Measurements from ENCODE around the gene CNIH4.
"Not testable (repeated sequence)": the region's sequence is repeated elsewhere in the genome, so short reads cannot be mapped to it uniquely, and the experiment has no call there.

CNIH4 gene

DNA sequence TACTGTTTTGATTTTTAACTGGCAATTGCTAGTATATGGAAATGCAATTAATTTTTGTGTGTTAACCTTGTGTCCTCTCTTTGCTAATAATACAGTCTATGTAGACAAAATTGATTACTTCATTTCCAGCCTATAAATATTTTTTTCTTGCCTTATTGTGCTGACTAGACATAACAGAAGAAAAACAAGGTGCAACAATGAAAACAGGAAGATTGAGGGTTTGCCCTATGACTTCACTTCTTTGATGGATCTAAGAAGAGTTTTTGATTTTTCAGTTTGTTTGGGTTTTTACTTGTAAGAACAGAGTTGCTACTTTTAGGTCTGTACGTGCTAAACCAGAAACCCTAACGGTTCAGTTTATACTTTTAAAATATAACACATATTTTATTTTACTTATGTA, 8.5 kb upstream of the CNIH4 start:
- DNase-seq (ENCODE audit: low spot score): no peak

GRCh38 chr1:224349716-224350115, 7.0 kb upstream of the CNIH4 start:
- not testable (repeated sequence) for DNase-seq (ENCODE audit: low spot score)

DNA sequence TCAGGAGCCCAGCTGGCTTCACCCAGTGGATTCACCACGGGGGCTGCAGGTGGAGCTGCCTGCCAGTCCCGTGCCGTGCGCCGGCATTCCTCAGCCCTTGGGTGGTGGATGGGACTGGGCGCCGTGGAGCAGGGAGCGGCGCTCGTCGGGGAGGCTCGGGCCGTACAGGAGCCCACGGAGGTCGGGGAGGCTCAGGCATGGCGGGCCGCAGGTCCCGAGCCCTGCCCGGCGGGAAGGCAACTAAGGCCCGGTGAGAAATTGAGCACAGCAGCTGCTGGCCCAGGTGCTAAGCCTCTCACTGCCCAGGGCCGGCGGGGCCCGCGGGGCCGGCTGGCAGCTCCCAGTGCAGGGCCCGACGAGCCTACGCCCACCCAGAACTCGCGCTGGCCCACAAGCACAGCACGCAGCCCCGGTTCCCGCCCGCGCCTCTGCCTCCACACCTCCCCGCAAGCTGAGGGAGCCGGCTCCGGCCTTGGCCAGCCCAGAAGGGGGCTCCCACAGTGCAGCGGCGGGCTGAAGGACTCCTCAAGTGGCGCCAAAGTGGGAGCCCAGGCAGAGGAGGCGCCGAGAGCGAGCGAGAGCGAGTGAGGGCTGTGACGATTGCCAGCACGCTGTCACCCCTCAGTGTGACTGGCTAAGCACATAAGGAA, 4.1 kb upstream of the CNIH4 start:
- DNase-seq (ENCODE audit: low spot score): not testable (repeated sequence)

DNA sequence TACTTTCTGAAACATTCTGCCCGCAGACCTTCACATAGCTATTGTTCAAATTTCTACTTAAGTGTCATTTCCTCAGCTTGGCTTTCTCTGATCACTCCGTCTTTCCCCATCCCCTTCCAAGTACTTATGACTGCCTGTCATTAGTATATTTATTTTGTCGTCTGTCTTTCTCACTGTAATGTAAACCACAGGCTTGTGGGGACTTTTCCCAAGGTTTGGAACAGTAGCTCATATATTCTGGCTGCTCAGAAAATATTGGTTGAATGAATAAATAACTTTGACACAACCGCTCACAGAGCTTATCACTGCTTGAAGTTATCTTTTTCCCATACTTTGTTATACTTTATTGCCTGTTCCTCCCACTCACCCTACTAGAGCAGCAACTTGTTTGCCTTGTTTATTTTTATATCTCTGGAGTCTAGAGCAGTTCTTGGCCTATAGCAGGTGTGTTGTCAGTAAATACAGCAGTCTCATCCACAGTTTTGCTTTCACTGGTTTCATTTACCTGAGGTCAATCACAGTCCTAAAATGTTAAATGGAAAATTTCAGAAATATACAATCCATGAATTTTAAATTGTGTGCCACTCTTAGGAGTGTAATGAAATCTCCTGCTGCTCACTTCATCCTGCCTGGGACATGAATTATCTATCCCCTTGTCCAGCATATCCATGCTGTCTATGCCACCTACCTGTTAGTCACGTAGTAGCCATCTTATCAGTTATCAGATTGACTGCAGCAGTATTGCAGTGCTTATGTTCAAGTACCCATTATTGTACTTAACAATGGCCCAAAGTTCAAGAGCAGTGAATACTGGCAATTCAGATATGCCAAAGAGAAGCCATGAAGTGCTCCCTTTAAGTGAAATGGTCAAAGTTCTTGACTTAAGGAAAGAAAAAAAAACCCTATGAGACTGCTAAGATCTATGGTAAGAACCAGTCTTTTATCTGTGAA, 2.4 kb upstream of the CNIH4 start:
- DNase-seq (ENCODE audit: low spot score): no peak

DNA sequence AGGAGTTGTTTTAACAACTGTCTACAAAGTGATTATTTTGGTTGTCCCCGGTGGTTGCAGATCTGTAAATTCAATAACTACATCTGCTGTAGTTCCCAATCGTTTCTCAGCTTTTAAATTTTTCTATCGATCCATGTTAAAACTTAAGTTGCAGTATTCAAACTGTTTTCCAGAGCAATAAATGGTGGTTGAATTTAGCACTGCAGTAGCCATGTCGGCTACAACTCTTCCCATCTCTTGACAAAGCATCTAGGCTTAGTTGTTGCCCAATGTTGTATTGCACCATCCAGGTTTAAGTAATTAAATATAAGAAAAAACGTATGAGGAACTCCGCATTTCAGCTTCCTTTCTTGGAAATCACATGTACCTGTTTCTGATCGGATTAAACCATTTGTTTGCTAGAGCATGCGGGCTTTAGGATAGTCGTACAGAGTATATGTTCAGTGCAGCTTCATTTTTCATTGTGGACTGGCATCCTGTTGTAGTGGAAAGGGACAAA, 996 bp downstream of the CNIH4 start:
- no peak for DNase-seq (ENCODE audit: low spot score)

- no peak for DNase-seq (ENCODE audit: low spot score)
These were observed 1.6 kb downstream of the CNIH4 start for GRCh38 chr1:224358237-224358636.

DNA sequence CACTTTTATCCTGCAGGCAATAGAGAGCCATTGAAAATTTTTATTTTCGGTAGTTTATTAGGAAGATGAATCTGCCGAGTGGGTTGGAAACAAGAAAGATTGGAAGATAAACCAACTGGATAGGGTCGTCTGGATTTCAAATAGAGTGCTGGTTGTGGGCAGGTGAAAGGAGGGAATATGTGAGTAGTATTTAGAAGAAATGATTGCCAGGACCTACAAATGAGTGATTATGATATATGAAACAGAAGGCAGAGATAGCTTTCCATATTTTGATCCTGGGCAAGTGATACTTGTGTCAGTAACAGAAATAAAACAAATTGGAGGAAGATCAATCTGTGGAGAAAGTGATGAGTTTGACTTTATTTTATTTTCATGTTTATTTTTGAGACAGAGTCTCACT, 2.5 kb downstream of the CNIH4 start:
- DNase-seq (ENCODE audit: low spot score): no peak

DNA sequence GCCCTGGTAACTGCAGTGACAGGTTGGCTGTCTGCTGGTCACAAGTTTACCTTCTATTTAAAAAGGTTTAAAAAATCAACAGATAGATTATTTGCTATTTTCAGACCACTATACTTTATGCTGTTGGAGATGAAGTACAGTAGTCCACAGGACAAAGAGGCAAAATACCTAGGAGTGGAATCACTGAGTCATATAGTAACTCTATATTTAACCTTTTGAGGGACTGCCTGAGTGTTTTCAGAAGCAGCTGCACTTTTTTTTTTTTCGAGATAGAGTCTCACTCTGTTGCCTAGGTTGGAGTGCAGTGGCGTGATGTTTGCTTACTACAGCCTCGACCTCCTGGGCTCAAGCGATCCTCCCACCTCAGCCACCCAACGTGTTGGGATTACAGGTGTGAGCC, 11.7 kb downstream of the CNIH4 start:
- no peak for DNase-seq (ENCODE audit: low spot score)

DNA sequence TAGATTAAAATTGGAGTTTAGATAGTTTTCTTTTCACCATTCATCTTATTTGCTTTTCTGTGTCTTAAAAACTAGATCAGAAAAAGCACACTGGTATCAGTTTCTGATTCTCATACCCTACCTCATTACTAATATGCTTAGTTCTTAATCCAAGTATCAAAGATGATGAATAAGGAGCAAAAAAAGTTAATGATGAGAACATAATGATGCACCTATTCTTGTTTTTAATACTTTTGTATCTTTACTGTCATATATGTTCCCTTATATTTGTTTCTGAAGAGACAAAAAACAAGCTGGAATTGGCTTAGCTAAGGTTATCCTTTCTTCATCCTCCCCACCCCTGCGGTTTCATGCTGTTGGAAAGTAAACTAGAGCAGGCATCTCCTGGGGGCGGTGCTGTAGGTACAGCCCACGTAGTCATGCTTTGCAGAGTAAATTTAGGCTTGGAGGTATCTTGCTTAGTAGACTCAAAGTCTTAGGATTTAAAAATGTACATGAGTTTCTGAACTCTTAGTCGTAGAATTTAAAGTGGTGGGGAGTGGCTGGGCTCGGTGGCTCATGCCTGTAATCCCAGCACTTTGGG, 16.4 kb downstream of the CNIH4 start:
- DNase-seq (ENCODE audit: low spot score): no peak

- no peak for DNase-seq (ENCODE audit: low spot score)
These were observed 18.4 kb downstream of the CNIH4 start for GRCh38 chr1:224375059-224375458.

GRCh38 chr1:224377676-224378006, 21.0 kb downstream of the CNIH4 start:
- no peak for DNase-seq (ENCODE audit: low spot score)

DNA sequence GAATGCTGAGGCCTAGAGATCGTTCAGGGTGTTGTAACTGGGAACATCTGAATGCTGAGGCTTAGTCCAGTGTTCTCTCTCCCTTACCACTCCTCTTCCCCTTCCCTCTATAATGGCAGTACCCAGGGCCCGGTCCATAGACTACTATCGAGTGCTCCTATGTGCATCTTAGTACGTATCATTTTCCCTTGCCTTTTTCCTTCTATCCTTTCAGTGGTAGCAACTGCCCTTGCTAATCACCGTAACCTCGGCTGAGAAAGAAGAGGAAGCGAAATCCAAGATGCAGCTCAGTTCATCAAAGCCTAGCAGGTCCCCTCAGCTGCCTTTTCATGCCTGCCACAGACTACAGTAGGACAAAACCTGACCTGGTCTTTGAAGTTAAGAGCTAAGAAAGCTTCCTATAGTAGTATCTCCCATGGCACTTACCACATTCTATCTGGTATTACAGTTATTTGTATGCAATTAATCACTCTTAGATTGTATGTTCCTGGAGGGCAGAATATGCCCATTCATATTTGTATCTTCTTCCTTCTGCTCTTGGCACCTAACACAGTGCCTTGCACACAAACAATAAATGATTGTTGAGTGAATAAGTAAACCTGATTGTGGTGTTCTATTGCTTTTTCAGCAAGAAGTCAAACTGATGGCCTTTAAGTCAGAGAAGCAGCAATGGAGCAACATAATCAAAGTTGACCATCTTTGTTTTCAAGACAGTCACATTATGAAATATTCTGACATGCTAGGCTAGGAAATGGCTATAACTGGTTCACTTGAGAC, 22.4 kb downstream of the CNIH4 start:
- peak; percentile 6 for DNase-seq (ENCODE audit: low spot score)

DNA sequence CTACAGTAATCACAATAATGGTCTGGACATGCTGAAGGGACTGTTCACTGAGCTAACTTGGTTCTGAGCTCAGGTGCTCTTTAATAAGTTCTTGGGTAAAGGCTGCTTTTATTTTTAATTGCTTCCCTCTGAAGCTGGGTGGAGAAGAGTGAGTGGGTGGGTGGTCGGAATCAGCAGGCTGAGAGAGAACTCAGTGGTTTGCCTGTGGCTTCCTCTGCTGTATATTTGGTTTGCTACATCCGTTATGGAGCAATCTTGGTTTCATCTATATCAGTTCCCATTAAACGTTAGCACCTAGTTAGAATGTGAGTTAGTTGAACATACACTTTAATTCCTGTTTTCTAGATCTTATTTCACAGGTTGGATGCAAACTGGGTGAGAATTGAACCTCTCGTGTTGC, 23.3 kb downstream of the CNIH4 start:
- DNase-seq (ENCODE audit: low spot score): peak; percentile 15

- no peak for DNase-seq (ENCODE audit: low spot score)
These were observed 25.3 kb downstream of the CNIH4 start for GRCh38 chr1:224381880-224382548.

DNA sequence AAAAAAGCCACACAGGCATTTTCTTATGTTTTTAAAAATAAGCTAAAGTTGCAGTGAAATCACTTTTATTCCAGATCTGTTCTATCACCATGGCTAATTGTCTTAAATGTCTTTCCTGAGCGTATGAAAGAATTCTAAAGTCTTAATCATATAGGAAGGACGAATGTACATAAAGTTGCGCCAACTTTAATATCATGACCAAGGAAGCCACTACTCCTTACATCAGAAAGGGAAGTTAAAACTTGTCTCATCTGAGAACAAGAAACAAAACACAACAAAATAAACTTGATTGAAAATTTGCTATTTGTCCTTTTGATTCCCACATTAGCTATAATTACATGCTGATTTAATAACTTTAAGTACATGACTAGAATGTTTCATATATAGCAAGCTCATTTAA, 26.5 kb downstream of the CNIH4 start:
- DNase-seq (ENCODE audit: low spot score): no peak

DNA sequence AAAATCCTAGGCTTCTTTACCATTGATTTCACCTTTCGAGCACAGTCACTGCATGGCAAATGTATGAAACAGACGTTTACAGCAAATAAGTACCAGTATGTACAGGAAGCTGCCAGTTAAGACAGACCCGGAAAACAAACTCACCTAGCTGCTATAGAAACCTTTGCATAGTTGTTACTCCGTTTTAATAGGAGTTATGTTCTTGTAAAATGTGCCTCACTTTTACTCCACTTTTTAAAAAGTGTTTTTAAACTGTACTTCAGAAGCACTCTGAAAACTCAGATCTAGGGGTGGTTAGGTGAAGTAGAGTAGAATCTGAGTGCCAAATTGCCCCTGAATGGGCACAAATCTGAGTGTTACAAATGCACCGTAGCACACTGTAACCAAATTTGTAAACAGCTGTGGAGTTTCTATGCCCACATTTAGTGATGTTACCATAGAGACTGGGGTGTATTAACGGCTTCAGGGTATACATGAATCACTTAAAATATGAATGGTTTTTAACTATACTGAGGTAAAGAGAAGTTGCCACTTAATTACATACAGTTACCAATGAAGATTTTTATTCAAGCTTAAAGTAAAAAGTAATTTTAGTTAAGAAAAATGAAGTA, 30.7 kb downstream of the CNIH4 start:
- no peak for DNase-seq (ENCODE audit: low spot score)

DNA sequence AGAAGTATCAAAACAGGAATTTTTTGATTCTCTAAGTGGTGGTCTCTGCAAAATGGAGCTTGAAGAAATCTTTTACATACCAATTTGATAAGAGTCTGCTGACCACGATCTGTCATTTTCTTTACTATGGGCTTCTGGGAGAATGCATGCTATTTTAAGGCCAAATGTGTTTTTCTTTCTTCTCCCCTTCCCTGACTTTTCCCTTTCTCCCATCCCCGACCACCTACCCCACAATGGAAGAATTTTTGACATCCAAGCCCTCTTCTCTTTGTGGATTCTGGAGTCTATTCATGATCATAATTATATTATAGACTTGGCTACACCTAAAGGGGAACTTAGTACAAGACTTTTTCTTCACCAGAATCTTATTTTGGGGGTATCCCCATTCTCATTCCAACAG, 31.3 kb downstream of the CNIH4 start:
- DNase-seq (ENCODE audit: low spot score): no peak

- no peak for DNase-seq (ENCODE audit: low spot score)
These were observed 33.8 kb downstream of the CNIH4 start for GRCh38 chr1:224390517-224390916.

GRCh38 chr1:224392411-224393249, 36.0 kb downstream of the CNIH4 start:
- no peak for DNase-seq (ENCODE audit: low spot score)

GRCh38 chr1:224393294-224393693, 36.6 kb downstream of the CNIH4 start:
- no peak for DNase-seq (ENCODE audit: low spot score)
